HEK293 (cell line): ENCODE data around the gene ACRBP.
A peak's percentile ranks its signal among the peaks of the same experiment; 100 is the strongest.

Experiments used
- CTCF ChIA-PET: fragments of 350-600 bp; formaldehyde crosslinking; extraction: SDS; loops from one replicate; lab custom pipeline; 2021; ENCODE audit warnings: antibody characterized with exemption; lab: Yijun Ruan, JAX
- POLR2A ChIA-PET: fragments of 300-600 bp; formaldehyde crosslinking; extraction: SDS; loops from one replicate; lab custom pipeline; 2020; ENCODE audit warnings: antibody characterized with exemption, inconsistent platforms; lab: Yijun Ruan, JAX
- H3K27ac ChIP-seq: fragments of 200-500 bp; sonication (Bioruptor generic); 2 replicates; pipeline ENCODE4 v1.5.1; 2014; ENCODE audit warnings: low read depth, low read length, control low read depth, inconsistent platforms; ENCODE audit errors: extremely low read depth
- H3K36me3 ChIP-seq, 2 experiments: fragments of 200-500 bp in 1 of 2; sonication (Bioruptor generic) in 1 of 2; 1 replicate in 1 of 2; 2 replicates in 1 of 2; pipeline ENCODE4 v1.5.1; 2014 to 2017; ENCODE audit warnings: inconsistent platforms in 2 of 2, low read length in 2 of 2; ENCODE audit not compliant: control insufficient read depth in 2 of 2, insufficient read depth in 1 of 2
- H3K4me1 ChIP-seq: fragments of 200-500 bp; sonication (Bioruptor generic); 2 replicates; pipeline ENCODE4 v1.5.1; 2014; ENCODE audit warnings: mild to moderate bottlenecking, low read length, inconsistent platforms; ENCODE audit not compliant: control insufficient read depth, insufficient read depth
- H3K4me3 ChIP-seq: 2 replicates; pipeline ENCODE4 v1.5.1; 2011; ENCODE audit warnings: low read depth, mild to moderate bottlenecking, control low read depth, low read length, moderate library complexity
- H3K9me3 ChIP-seq: fragments of 200-500 bp; sonication (Bioruptor generic); 2 replicates; pipeline ENCODE4 v1.5.1; 2014; ENCODE audit warnings: low read depth, low read length, inconsistent platforms; ENCODE audit not compliant: control insufficient read depth, insufficient read depth
- AEBP2 ChIP-seq: fragments of 450-650 bp; formaldehyde crosslinking; IDR thresholded peaks from 2 replicates; pipeline ENCODE4 v1.5.1; 2016; ENCODE audit warnings: missing biosample characterization, missing genetic modification characterization, borderline replicate concordance
- EGR2 ChIP-seq: fragments of 450-650 bp; formaldehyde crosslinking; IDR thresholded peaks from 2 replicates; pipeline ENCODE4 v1.5.1; 2016; ENCODE audit warnings: low read depth, missing biosample characterization, missing genetic modification characterization
- GLIS2 ChIP-seq: fragments of 450-650 bp; formaldehyde crosslinking; IDR thresholded peaks from 2 replicates; pipeline ENCODE4 v1.5.1; 2016; ENCODE audit warnings: missing biosample characterization, missing genetic modification characterization
- KLF17 ChIP-seq: fragments of 450-650 bp; formaldehyde crosslinking; IDR thresholded peaks from 2 replicates; pipeline ENCODE4 v1.5.1; 2016; ENCODE audit warnings: missing biosample characterization, missing genetic modification characterization
- REST ChIP-seq: fragments of 450-650 bp; formaldehyde crosslinking; IDR thresholded peaks from 2 replicates; pipeline ENCODE4 v1.5.1; 2016; ENCODE audit warnings: missing biosample characterization, missing genetic modification characterization
- YY2 ChIP-seq: fragments of 450-650 bp; formaldehyde crosslinking; IDR thresholded peaks from 2 replicates; pipeline ENCODE4 v1.5.1; 2016; ENCODE audit warnings: missing biosample characterization, missing genetic modification characterization
- ZBTB21 ChIP-seq: fragments of 450-650 bp; formaldehyde crosslinking; IDR thresholded peaks from 2 replicates; pipeline ENCODE4 v1.5.1; 2017; ENCODE audit warnings: missing biosample characterization, missing genetic modification characterization
- ZBTB44 ChIP-seq: fragments of 450-650 bp; IDR thresholded peaks from 2 replicates; pipeline ENCODE4 v1.5.1; 2018; ENCODE audit warnings: missing biosample characterization, mild to moderate bottlenecking, missing genetic modification characterization
- ZIC2 ChIP-seq: fragments of 450-650 bp; formaldehyde crosslinking; IDR thresholded peaks from 2 replicates; pipeline ENCODE4 v1.5.1; 2016; ENCODE audit warnings: missing biosample characterization, missing genetic modification characterization
- ZNF24 ChIP-seq: fragments of 450-650 bp; formaldehyde crosslinking; IDR thresholded peaks from 2 replicates; pipeline ENCODE4 v1.5.1; 2016; ENCODE audit warnings: missing biosample characterization, missing genetic modification characterization
- ZNF366 ChIP-seq: fragments of 450-650 bp; formaldehyde crosslinking; conservative IDR thresholded peaks from 2 replicates; pipeline ENCODE4 v1.5.1; 2016; ENCODE audit warnings: missing biosample characterization, missing genetic modification characterization
- ZNF701 ChIP-seq: fragments of 450-650 bp; formaldehyde crosslinking; IDR thresholded peaks from 2 replicates; pipeline ENCODE4 v1.5.1; 2016; ENCODE audit warnings: missing biosample characterization, missing genetic modification characterization
- ZNF830 ChIP-seq: fragments of 450-650 bp; IDR thresholded peaks from 2 replicates; pipeline ENCODE4 v1.5.0; 2018; ENCODE audit warnings: missing biosample characterization, missing genetic modification characterization, low read depth, mild to moderate bottlenecking, moderate library complexity

The ACRBP gene

GRCh38 chr12:6632026-6632983 is 14.9 kb downstream of the ACRBP start (continued):
- TF ChIP-seq ZBTB44 (tag by site-specific recombination) (no peak), EGR2 (tag by site-specific recombination) (no peak), GLIS2 (tag by site-specific recombination) (no peak)

GRCh38 chr12:6631549-6631961 is 15.7 kb downstream of the ACRBP start:
- Histone ChIP-seq H3K4me1 (peaks cover 3% of the 10 kb centered on the region; the same call in 1 of the 2 replicates), H3K27ac (0 out of 2 replicates have a peak overlapping the region, but pooled peaks have one; percentile 17), H3K4me3 (no peak overlapping the region), H3K9me3 (no peaks in the 10 kb centered on the region), H3K36me3 (no peaks in the 10 kb centered on the region)
- ChIA-PET CTCF (interaction anchor here (0.6 to 1.7 kb wide), 3 partner anchors 13 to 333 kb away, joined by 3 to 4 read pairs (median 3); no protein-coding TSS in a partner anchor), POLR2A (interaction anchor here (0.8 kb wide), 1 partner anchor 220 kb away, joined by 3 read pairs; the partner anchor contains the start of gene CDCA3)
- no peak for TF ChIP-seq ZBTB21 (tag by site-specific recombination)
- no peak for TF ChIP-seq ZNF701 (tag by site-specific recombination)
- no peak for TF ChIP-seq ZIC2
- no peak for TF ChIP-seq KLF17 (tag by site-specific recombination)
- no peak for TF ChIP-seq AEBP2 (tag by site-specific recombination)
- no peak for TF ChIP-seq YY2 (tag by site-specific recombination)
- TF ChIP-seq ZNF830 (tag by site-specific recombination): no peak
- TF ChIP-seq ZNF24 (tag by site-specific recombination): no peak

GRCh38 chr12:6630736-6631135 is 16.5 kb downstream of the ACRBP start:
- CTCF ChIA-PET: interaction anchor here (0.5 to 1.7 kb wide), 3 partner anchors 13 to 27 kb away, joined by 3 to 5 read pairs (median 4); no protein-coding TSS in a partner anchor
- peaks cover 3% of the 10 kb centered on the region; the same call in 1 of the 2 replicates for H3K4me1 ChIP-seq
- no peaks in the 10 kb centered on the region for H3K36me3 ChIP-seq
- TF ChIP-seq REST (tag by site-specific recombination) (no peak), GLIS2 (tag by site-specific recombination) (no peak), ZNF366 (tag by site-specific recombination) (0 out of 2 replicates have a peak, but pooled peaks have one; percentile 20)
- POLR2A ChIA-PET: no interaction called here
- H3K9me3 ChIP-seq: no peaks in the 10 kb centered on the region
- no peak overlapping the region for H3K4me3 ChIP-seq
- no peak overlapping the region for H3K27ac ChIP-seq
